ENCODE measurements around the gene PRMT7.

PRMT7 gene

DNA sequence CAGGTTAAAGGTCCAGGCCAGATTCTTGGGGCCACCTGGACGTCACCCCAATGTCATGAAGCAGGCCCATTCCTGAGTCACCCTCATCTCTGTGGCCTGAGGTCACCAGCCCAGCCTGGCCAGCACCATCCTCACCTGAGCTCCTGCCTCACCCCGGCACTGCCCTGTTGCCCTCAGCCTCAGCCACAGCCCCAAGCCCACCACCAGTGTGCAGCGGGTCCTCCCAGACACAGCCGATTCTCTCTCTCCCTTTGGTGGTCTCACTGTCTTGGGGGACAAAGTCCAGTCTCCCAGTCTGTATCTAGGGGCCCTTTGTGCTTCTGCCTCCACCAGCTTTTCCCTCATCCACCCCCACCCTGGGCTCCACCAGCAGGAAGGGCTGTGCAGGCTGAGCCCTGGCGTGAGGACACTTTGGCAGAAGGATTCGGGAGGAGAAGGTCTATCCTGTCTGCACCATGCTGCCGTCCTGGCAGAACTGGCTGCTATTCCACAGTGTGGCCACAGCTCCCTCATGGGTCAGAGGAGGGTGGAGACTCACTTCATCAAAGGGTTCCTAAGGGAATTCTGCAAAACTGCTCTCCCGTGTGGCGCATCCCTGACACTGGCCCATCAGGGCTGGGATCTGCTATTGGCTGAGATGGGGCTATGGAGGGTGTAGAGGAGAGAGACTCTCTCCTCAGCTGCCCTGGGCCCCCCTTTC is 64.3 kb downstream of the PRMT7 start:
- no peak overlapping the region for H3K4me3 ChIP-seq (ENCODE audit: low read depth, low read length)
- in situ Hi-C loops (cut with HindIII; ENCODE audit: low sequenced_read_pairs) = no loop called here
- DNase-seq (ENCODE audit: low read depth) = no peak
- TF ChIP-seq, protein P1, sequence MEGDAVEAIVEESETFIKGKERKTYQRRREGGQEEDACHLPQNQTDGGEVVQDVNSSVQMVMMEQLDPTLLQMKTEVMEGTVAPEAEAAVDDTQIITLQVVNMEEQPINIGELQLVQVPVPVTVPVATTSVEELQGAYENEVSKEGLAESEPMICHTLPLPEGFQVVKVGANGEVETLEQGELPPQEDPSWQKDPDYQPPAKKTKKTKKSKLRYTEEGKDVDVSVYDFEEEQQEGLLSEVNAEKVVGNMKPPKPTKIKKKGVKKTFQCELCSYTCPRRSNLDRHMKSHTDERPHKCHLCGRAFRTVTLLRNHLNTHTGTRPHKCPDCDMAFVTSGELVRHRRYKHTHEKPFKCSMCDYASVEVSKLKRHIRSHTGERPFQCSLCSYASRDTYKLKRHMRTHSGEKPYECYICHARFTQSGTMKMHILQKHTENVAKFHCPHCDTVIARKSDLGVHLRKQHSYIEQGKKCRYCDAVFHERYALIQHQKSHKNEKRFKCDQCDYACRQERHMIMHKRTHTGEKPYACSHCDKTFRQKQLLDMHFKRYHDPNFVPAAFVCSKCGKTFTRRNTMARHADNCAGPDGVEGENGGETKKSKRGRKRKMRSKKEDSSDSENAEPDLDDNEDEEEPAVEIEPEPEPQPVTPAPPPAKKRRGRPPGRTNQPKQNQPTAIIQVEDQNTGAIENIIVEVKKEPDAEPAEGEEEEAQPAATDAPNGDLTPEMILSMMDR (IDR thresholded peaks at IDR 0.05; ENCODE audit: low read depth, low read length, missing control alignments) = no peak

DNA sequence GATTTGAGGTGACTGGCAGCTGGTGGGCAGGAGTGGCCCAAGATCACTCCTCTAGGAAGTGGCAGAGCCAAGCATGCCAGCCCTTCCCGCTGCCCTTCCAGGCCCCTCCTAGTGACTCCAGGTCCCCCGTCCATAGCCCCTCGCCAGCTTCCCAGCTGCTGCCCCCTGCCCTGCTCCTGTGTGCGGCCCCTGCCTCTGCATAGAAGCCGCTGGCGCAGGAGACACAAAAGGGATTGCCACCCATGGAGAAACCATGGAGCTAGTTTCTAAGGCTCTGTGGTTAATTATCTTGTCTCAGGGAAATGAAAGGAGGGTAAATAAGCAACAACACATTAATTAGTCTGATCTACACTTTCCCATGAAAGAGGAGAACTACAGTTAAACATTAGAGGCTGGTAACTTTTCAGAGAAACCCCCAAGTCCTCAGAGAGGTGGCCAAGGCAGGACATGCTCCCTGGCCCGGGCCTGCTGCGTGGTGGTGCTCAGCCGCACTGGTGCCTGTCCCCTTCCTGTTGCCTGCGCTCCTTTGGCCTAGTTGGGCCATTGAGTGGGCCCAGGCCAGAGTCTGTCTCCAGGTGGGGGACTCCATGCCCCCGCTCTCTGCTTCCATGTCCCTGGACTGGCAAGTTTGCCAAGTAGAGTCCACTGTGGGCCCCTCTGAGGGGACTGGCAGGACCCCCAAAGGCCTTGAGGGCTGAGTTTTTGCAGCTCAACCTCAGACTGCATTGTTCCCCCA is 65.2 kb downstream of the PRMT7 start:
- in situ Hi-C loops (cut with HindIII; ENCODE audit: low sequenced_read_pairs) = no loop called here
- DNase-seq (ENCODE audit: low read depth) = no peak
- TF ChIP-seq, protein P1 (IDR thresholded peaks at IDR 0.05; ENCODE audit: low read depth, low read length, missing control alignments) = no peak
- H3K4me3 ChIP-seq (ENCODE audit: low read depth, low read length) = no peak overlapping the region

DNA sequence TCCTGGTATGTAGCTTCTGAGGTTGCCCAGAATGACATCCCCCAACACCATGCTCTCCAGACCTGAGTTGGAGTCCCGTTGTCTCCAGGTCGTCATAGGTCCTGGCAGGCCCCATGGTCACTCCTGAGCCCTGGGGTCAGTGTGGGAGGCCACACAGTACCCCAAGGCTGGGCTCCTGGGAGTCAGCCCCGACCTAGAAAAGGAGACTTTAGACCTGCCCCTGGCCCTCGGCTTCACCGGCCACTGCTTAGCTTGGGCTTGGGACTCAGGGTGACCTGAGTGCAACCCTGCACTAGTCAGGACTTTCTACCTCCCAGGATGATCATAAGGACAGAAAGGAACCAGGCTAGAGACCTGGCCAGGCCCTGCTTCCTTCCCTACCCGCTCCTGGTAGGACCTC is 65.8 kb downstream of the PRMT7 start:
- in situ Hi-C loops (cut with HindIII; ENCODE audit: low sequenced_read_pairs) = no loop called here
- TF ChIP-seq, protein P1 (IDR thresholded peaks at IDR 0.05; ENCODE audit: low read depth, low read length, missing control alignments) = no peak
- no peak for DNase-seq (ENCODE audit: low read depth)
- no peak overlapping the region for H3K4me3 ChIP-seq (ENCODE audit: low read depth, low read length)

DNA sequence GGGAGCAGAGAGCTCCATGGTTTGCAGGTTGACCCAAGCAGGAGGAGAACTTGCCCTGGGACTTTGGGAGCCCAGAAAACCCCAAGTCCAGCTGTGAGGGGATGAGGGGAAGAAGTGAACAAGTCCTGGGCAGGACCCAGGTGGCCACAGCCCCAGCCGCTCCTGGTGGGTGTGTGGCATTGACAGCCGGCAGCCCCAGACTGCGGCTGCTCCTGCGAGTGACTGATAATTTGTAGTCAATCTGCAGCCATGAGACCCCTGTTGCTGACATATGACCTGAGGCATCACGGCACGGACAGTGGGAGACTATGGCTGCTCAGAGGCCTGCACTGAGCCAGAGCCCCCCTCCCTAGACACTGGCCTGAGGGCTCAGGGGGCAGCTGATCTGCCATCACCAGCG is 66.4 kb downstream of the PRMT7 start:
- TF ChIP-seq, protein P1 (IDR thresholded peaks at IDR 0.05; ENCODE audit: low read depth, low read length, missing control alignments) = no peak
- no peak overlapping the region for H3K4me3 ChIP-seq (ENCODE audit: low read depth, low read length)
- no peak for DNase-seq (ENCODE audit: low read depth)
- in situ Hi-C loops (cut with HindIII; ENCODE audit: low sequenced_read_pairs) = no loop called here

DNA sequence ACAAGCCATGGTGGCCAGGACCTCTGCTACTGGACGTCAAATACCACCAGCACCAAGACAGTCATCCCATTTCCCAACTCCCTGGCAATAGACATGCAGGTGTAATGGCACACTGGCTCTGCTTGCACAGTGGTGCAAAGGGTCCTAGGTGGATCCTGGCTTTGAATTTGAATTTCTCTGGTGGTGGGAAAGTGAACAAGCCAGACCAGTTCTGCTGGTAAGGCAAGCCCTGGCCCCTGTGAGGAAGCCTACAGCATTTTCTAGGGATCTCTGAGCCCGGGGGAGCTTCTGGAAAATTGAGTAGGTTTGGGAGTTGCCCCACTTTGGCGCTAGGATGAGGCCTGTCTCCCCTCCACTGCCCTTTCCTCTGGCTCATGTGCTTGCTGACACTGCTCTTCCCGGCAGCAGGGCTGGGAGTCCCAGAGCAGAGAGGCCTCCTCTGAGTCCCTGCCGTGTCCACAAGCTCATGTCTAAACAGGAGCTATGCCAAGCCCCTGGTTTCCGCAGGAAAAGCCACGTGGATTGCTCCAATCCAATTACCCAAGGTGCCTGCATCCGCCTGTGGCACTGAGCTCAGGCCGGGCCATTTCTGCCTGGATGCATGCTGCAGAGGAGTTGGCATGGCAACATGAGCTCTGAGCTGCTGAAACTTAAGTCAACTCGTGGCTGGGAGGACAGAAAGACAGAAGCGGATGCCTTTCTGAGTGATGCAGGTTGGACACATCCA is 67.0 kb downstream of the PRMT7 start:
- DNase-seq (ENCODE audit: low read depth) = peak; percentile 16
- in situ Hi-C loops (cut with HindIII; ENCODE audit: low sequenced_read_pairs) = no loop called here
- no peak overlapping the region for H3K4me3 ChIP-seq (ENCODE audit: low read depth, low read length)
- TF ChIP-seq, protein P1 (IDR thresholded peaks at IDR 0.05; ENCODE audit: low read depth, low read length, missing control alignments) = no peak
